22Rv1 (cell line): ENCODE data around the gene ABCC9.

Source experiments
- H3K27ac ChIP-seq: fragments of 450-650 bp; 2 replicates; pipeline ENCODE4 v1.5.1; 2017
- ZFX ChIP-seq: fragments of 450-650 bp; IDR thresholded peaks from 2 replicates; pipeline ENCODE4 v1.6.1; 2017; ENCODE audit warnings: antibody characterized with exemption, borderline replicate concordance
- TF ChIP-seq, protein P1 (sequence below): fragments of 450-650 bp; IDR thresholded peaks from 2 replicates; pipeline ENCODE4 v1.5.1; 2017; ENCODE audit warnings: mild to moderate bottlenecking

ABCC9 gene

DNA sequence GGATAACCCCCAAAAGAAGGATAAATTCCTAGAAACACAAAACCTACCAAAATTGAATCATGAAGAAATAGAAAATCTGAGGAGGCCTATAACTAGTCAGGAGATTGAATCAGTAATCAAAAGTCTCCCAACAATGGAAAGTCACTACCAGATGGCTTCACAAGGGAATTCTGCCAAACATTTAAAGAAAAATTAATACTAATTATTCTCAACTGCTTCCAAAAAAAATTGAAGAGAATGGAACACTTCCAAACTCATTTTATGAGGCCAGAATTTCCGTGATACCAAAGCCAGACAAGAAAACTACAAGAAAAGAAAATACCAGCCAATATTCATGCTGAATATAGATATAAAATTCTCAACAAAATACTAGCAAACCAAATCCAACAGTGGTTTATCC lies 7.8 kb upstream of the ABCC9 start:
- no peak for TF ChIP-seq ZFX
- TF ChIP-seq, protein P1, sequence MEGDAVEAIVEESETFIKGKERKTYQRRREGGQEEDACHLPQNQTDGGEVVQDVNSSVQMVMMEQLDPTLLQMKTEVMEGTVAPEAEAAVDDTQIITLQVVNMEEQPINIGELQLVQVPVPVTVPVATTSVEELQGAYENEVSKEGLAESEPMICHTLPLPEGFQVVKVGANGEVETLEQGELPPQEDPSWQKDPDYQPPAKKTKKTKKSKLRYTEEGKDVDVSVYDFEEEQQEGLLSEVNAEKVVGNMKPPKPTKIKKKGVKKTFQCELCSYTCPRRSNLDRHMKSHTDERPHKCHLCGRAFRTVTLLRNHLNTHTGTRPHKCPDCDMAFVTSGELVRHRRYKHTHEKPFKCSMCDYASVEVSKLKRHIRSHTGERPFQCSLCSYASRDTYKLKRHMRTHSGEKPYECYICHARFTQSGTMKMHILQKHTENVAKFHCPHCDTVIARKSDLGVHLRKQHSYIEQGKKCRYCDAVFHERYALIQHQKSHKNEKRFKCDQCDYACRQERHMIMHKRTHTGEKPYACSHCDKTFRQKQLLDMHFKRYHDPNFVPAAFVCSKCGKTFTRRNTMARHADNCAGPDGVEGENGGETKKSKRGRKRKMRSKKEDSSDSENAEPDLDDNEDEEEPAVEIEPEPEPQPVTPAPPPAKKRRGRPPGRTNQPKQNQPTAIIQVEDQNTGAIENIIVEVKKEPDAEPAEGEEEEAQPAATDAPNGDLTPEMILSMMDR: no peak
- H3K27ac ChIP-seq: no peak overlapping the region

DNA sequence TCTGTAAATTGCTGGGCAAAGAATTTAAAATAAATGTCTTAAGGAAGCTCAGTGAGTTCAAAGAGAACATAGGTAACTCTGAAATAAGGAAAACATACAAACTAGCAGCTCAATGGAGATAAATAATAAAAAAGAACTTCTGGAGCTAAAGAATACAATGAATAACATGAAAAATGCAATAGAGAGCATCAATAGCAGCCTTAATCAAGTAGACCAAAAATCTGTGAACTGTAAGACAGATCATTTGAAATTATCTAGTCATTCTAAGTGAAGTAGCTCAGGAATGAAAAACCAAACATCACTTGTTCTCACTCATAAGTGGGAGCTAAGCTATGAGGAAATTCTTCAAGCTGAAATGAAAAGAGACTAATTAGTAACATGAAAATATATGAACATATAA lies 5.8 kb upstream of the ABCC9 start:
- no peak overlapping the region for H3K27ac ChIP-seq
- TF ChIP-seq, protein P1: no peak
- TF ChIP-seq ZFX: no peak

DNA sequence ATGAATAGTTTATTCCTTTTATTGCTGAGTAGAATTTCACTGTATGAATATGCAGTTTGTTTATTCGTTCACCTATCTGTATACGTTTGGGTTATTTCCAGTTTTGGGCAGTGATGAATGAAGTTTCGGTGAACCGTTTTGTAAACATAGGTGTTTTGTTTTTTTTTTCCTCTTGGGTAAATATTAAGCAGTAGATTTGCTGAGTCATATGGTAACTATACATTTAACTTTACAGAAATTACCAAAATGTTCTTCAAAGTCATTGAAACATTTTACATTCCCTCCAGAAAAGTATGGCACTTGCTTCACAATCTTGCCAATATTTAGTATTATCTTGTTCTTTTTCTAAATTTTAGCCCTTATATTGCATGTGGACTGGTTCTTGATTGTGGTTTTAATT lies 3.8 kb upstream of the ABCC9 start:
- TF ChIP-seq, protein P1: no peak
- TF ChIP-seq ZFX: no peak

DNA sequence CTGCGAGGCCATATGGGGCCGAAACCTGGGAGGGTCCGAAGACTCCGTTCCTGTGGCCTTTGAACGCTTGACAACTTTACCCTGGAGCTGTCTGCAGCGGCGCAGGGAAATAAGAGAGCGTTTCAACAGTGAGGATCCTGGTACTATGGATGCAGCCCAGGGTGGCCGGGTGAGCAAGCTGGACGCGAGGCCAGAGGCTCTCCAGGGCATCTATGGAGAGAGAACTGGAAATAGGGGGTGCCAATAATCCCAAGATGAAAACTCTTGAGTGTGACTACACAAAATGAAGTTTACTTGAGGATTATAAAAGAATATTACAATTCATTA lies 1.1 kb upstream of the ABCC9 start:
- no peak for TF ChIP-seq ZFX

More for the DNA sequence above, 3.8 kb upstream of the ABCC9 start:
- H3K27ac ChIP-seq: no peak overlapping the region

DNA sequence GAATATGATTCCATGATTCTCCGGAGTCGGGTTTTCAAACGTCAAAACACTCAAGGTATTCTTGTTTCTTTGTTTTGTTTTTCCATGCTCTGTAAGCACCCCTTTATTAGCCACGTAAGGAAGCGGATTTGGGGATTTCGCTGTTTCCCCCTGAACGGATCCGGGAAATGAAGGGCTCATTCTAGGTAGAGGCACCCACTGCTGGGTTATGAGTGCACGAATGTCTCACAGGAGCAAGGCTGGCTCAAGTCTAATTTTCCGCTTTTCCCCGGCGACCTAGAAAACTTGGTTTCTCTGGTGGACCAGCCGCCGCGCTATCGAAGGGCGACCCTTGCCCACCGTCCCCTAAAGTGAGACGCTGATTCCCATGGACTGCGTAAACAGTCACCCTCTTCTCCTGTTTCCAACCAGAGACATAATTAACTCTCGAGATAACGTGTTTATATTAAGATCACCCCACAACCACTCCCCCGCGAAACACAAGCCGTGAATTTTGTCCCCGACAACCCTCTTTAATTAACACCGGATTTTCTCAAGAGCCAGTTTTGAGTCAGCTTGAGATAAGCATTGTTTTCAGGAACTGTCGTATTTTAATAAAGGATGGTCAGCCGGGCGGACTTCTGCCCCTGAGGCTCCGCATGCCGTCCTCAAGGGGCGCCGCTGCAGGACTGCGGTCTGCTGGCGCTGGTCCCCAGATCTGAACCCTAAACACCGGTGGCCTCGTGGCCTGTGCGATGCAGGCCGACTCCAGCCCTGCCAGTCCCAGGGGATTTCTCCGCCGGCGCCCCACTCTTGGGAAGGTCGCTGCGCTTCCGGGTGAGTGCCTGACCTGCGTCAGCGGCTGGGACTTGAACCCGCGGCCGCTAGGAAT lies 515 bp upstream of the ABCC9 start:
- no peak overlapping the region for H3K27ac ChIP-seq
- TF ChIP-seq, protein P1: no peak
- TF ChIP-seq ZFX: no peak

More for the DNA sequence above, 1.1 kb upstream of the ABCC9 start:
- no peak overlapping the region for H3K27ac ChIP-seq

DNA sequence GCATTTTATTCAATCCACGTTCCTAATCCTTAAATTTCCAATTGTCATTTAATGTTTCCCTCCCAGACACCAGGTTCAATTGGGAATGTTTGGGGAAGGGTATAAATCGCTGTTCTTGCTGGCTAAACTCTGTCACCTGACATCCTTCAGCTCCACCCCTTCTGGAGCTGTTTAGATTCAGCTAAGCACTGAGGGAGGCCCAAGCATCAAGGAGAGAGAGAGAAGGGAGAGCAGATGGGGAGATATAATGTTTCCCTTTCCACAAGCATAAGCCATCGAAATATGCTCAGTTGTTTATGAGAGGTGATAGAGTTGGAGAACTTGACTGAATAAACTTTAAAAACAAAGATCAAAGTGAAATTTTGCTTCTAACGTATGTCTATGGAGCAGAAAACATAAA lies 1.8 kb downstream of the ABCC9 start:
- H3K27ac ChIP-seq: no peak overlapping the region
- TF ChIP-seq, protein P1: no peak
- no peak for TF ChIP-seq ZFX

DNA sequence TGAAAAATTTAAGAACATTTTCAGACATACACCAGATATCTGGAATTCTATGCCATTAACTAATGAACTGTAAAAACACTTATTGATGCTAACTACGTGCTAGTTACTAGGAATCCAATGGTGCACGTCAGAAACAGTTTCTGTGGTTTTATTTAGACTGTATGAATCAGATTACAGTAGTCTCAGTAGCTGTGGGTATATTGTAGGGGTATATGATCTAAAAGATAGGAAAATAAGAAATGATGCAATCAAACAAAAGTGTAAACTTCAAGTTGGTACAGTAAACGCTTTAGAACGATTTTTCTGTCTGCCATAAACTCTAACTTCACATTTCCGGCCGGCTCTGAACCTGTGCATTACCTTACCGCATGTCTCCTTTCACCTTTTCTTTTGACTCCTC lies 2.3 kb downstream of the ABCC9 start:
- H3K27ac ChIP-seq: no peak overlapping the region
- no peak for TF ChIP-seq ZFX
- TF ChIP-seq, protein P1: no peak

DNA sequence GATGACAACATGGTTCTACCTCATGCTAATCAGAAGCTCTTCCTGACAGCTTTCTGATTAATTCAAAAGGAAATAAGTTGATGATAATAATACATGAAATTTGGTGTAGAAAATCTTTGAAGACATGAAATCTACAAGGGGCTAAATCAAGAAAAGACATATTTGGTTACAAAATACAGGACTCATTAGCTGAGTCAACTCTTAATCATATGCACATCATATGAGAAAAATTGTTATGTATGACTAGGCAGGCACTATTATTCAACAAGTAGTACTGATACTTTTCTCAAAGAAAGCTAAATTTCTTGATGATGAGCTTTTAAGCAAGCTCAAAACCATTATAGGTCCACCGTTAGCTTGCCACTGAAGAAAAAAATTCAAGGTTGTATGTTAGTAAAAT lies 7.1 kb downstream of the ABCC9 start:
- TF ChIP-seq ZFX: no peak
- TF ChIP-seq, protein P1: no peak
- H3K27ac ChIP-seq: no peak overlapping the region
